HepG2 (cell line): ENCODE data around the gene TOX2. TPM values are rescaled to one million over a fixed set of nuclear protein-coding genes. Genes with fewer than 3 reads are reported as not detected.

Experiments
- ATAC-seq: fragments of 200-7000 bp; cut with Tn5 transposase; 3 replicates; pipeline ENCODE4 v1.9.1; 2020; ENCODE audit warnings: mild to moderate bottlenecking, moderate library complexity
- BruUV-seq: library from RNA; stranded (reverse); fragments of 400-500 nt; replicated peaks from 2 replicates; lab custom pipeline; 2021; lab: Mats Ljungman, UMichigan
- CTCF ChIA-PET: fragments of 300-600 bp; formaldehyde crosslinking; extraction: SDS; loops from one replicate; lab custom pipeline; 2021; ENCODE audit warnings: low total read pairs, inconsistent platforms, low intra/inter-chr PET ratio; lab: Yijun Ruan, JAX
- POLR2A ChIA-PET: fragments of 350-600 bp; sonication (Branson Sonifier 250); formaldehyde crosslinking; loops from one replicate; lab custom pipeline; 2020; ENCODE audit warnings: antibody characterized with exemption, inconsistent platforms; lab: Yijun Ruan, JAX
- DNase-seq: peaks from one replicate; pipeline ENCODE4 v3.0.0-alpha.2; 2015; ENCODE audit warnings: low spot score
- FAIRE-seq: peaks from 3 replicates; lab custom pipeline; 2011; peaks lifted over from hg19 to GRCh38; lab: Jason Lieb, UNC
- H2AFZ ChIP-seq: one replicate; pipeline ENCODE4 v1.6.1; 2011; ENCODE audit warnings: low read length, inconsistent platforms
- H3K27ac ChIP-seq: fragments of 300-600 bp; 3 replicates; pipeline ENCODE4 v1.8.0; 2011; ENCODE audit warnings: mixed run types, mild to moderate bottlenecking, mixed read lengths, low read length, inconsistent platforms; ENCODE audit not compliant: insufficient read depth; ENCODE audit errors: extremely low read length
- H3K27me3 ChIP-seq, 2 experiments: fragments of 200-600 bp in 1 of 2; 2 replicates in 1 of 2; 3 replicates in 1 of 2; pipeline versions ENCODE4 v1.6.0 to v1.8.0; 2011; ENCODE audit warnings: low read length in 2 of 2, mild to moderate bottlenecking in 2 of 2, moderate library complexity in 2 of 2, inconsistent platforms in 1 of 2; ENCODE audit not compliant: insufficient read depth in 2 of 2, control insufficient read depth in 1 of 2
- H3K36me3 ChIP-seq, 2 experiments: fragments of 200-600 bp in 1 of 2; replicated peaks in 1 of 2; 2 replicates in 1 of 2; 3 replicates in 1 of 2; pipeline versions ENCODE4 v1.5.1 to v1.8.0; 2011; ENCODE audit warnings: low read length in 2 of 2, inconsistent platforms in 1 of 2; ENCODE audit not compliant: insufficient read depth in 2 of 2, control insufficient read depth in 1 of 2
- H3K4me1 ChIP-seq: 2 replicates; pipeline ENCODE4 v1.5.1; 2012; ENCODE audit warnings: low read length, inconsistent platforms; ENCODE audit not compliant: insufficient read depth
- H3K4me2 ChIP-seq: 2 replicates; pipeline ENCODE4 v1.6.0; 2011; ENCODE audit warnings: low read depth, low read length, inconsistent platforms
- H3K4me3 ChIP-seq, 3 experiments: fragments of 200-600 bp in 1 of 3; sonication (generic), shearing (Covaris generic) in 1 of 3; replicated peaks in 1 of 3; 2 replicates each; pipeline ENCODE4 v1.5.1; 2011 to 2016; ENCODE audit warnings: low read length in 3 of 3, inconsistent platforms in 2 of 3, low read depth in 2 of 3, mild to moderate bottlenecking in 2 of 3, control low read depth in 1 of 3, mixed read lengths in 1 of 3; ENCODE audit not compliant: insufficient read depth in 1 of 3
- H3K79me2 ChIP-seq: one replicate; pipeline ENCODE4 v1.6.1; 2011; ENCODE audit warnings: low read length, inconsistent platforms; ENCODE audit not compliant: insufficient read depth
- H3K9ac ChIP-seq: 2 replicates; pipeline ENCODE4 v1.6.0; 2011; ENCODE audit warnings: mild to moderate bottlenecking, low read depth, low read length, inconsistent platforms; ENCODE audit not compliant: insufficient read depth
- H3K9me3 ChIP-seq: 2 replicates; pipeline ENCODE4 v1.5.1; 2012; ENCODE audit warnings: mild to moderate bottlenecking, low read length
- H4K20me1 ChIP-seq: 2 replicates; pipeline ENCODE4 v1.6.0; 2011; ENCODE audit warnings: inconsistent platforms, mild to moderate bottlenecking, low read length, moderate library complexity; ENCODE audit not compliant: insufficient read depth
- FOXK1 ChIP-seq: sonication (generic); formaldehyde crosslinking; IDR thresholded peaks from 2 replicates; pipeline ENCODE4 v1.4.0; 2020; ENCODE audit warnings: low read depth, missing genetic modification reagents, borderline replicate concordance
- FOXP4 ChIP-seq: sonication (generic); formaldehyde crosslinking; IDR thresholded peaks from 2 replicates; pipeline ENCODE4 v1.4.0; 2020; ENCODE audit warnings: missing genetic modification reagents
- PRPF4 ChIP-seq: fragments of 200-400 bp; formaldehyde crosslinking; IDR thresholded peaks from 2 replicates; pipeline ENCODE4 v1.6.1; 2016; ENCODE audit warnings: low read length, low read depth; ENCODE audit not compliant: poor library complexity, severe bottlenecking
- RAD51 ChIP-seq: fragments of 450-650 bp; IDR thresholded peaks from 2 replicates; pipeline ENCODE4 v1.6.1; 2016; ENCODE audit warnings: borderline replicate concordance
- ZMAT5 ChIP-seq: sonication (generic); formaldehyde crosslinking; IDR thresholded peaks from 2 replicates; pipeline ENCODE4 v1.5.0; 2020; ENCODE audit warnings: mild to moderate bottlenecking, low read depth, missing genetic modification reagents, borderline replicate concordance
- ZNF44 ChIP-seq: sonication (generic); formaldehyde crosslinking; IDR thresholded peaks from 2 replicates; pipeline ENCODE4 v1.5.1; 2020; ENCODE audit warnings: mild to moderate bottlenecking, missing genetic modification reagents
- ZNF788 ChIP-seq: sonication (generic); formaldehyde crosslinking; IDR thresholded peaks from 2 replicates; pipeline ENCODE4 v1.5.0; 2020; ENCODE audit warnings: mild to moderate bottlenecking, missing genetic modification reagents, borderline replicate concordance
- ZNF816 ChIP-seq: sonication (generic); formaldehyde crosslinking; IDR thresholded peaks from 2 replicates; pipeline ENCODE4 v1.8.0; 2022; ENCODE audit warnings: missing genetic modification reagents, mild to moderate bottlenecking, borderline replicate concordance
- WGBS: methylation state at CpG from one replicate; pipeline ENCODE4 v1.1.6; 2017; ENCODE audit warnings: low lambda C conversion rate; 5-methylcytosine and 5-hydroxymethylcytosine counted together
- in situ Hi-C: cut with HindIII; loops from 2 replicates; pipeline ENCODE4 v1.10.0; 2017; ENCODE audit warnings: low pct_unique_long_range_greater_than_20kb; ENCODE audit not compliant: extremely low pct_ligation_motif_present
- intact Hi-C: fragments of 100-400 bp; cut with micrococcal nuclease; formaldehyde crosslinking; loops from one replicate; pipeline ENCODE4 v1.10.0; 2022; ENCODE audit not compliant: unreplicated experiment
- polyA plus RNA-seq, 8 experiments: library from polyadenylated mRNA; depleted of rRNA in 3 of 8; stranded (reverse) in 7 of 8; unstranded in 1 of 8; fragments of >200 nt; fragmentation: Illumina TruSeq in 4 of 8; extraction: Trizol in 4 of 8; gene quantifications; 2 replicates each; pipeline versions ENCODE4 v1.2.1 to v1.2.3, GENCODE V29; 2011 to 2016; ENCODE audit warnings: low read depth in 4 of 8, missing spikeins in 1 of 8, mixed read lengths in 1 of 8; ENCODE audit not compliant: insufficient read depth in 1 of 8
- total RNA-seq, 5 experiments: library from RNA; depleted of rRNA; stranded (reverse); fragments of >200 nt; fragmentation: Illumina TruSeq; extraction: Trizol; gene quantifications; 2 replicates each; pipeline ENCODE4 v1.2.3, GENCODE V29; 2016; ENCODE audit warnings: low read depth in 1 of 5

The TOX2 gene
- total and polyA plus RNA-seq, 2 of the 13 experiments (the other 11 are each of a cell fraction or from before 2014, with no cell fraction given), result not detected

- WGBS, result 10% methylated on average over 6 of the region's 6 CpGs
- POLR2A ChIA-PET, result no interaction called here
- ATAC-seq, result no peak
Measured at GRCh38 chr20:44016525-44016924, 101.9 kb downstream of the TOX2 start.

More at GRCh38 chr20:44016525-44016924, 101.9 kb downstream of the TOX2 start:
- H3K4me2 ChIP-seq, result no peak overlapping the region
- intact Hi-C loops, result no loop called here
- H3K9me3 ChIP-seq, result no peaks in the 10 kb centered on the region
- DNase-seq (no peak), FAIRE-seq (no peak)
- peaks cover 0 to 72% of the 10 kb centered on the region in 2 experiments; a peak in 3 of 5 replicates for H3K27me3 ChIP-seq
- H4K20me1 ChIP-seq, result no peaks in the 10 kb centered on the region
- BruUV-seq, result no TSS peak
- no peak for TF ChIP-seq ZMAT5
- no peak for TF ChIP-seq RAD51
- TF ChIP-seq PRPF4, result no peak
- TF ChIP-seq FOXK1 (CRISPR knock-in tag), result no peak
- TF ChIP-seq ZNF816 (CRISPR knock-in tag), result no peak
- TF ChIP-seq ZNF44 (CRISPR knock-in tag), result no peak
- TF ChIP-seq FOXP4, result no peak
- no peak for TF ChIP-seq ZNF788 (CRISPR knock-in tag)
- H3K79me2 ChIP-seq, result no peaks in the 10 kb centered on the region
- H3K4me3 ChIP-seq, result no peak overlapping the region
- H3K4me1 ChIP-seq, result no peaks in the 10 kb centered on the region
- in situ Hi-C loops, result no loop called here
- H2AFZ ChIP-seq, result no peak overlapping the region
- no peaks in the 10 kb centered on the region for H3K36me3 ChIP-seq
- no peak overlapping the region for H3K9ac ChIP-seq
- no peak overlapping the region for H3K27ac ChIP-seq
- CTCF ChIA-PET, result no interaction called here
